PC-9 (cell line): ENCODE data around the gene SMOC2.

Experiments used
- CTCF ChIP-seq: fragments of 200-600 bp; sonication (generic); conservative IDR thresholded peaks from 2 replicates; pipeline ENCODE4 v1.6.1; 2017; ENCODE audit warnings: mixed run types, antibody characterized with exemption, mild to moderate bottlenecking, moderate library complexity
- EZH2 ChIP-seq: fragments of 200-600 bp; sonication (generic); IDR thresholded peaks from 2 replicates; pipeline ENCODE4 v1.8.0; 2017; ENCODE audit warnings: antibody characterized with exemption, low read depth

- TF ChIP-seq EZH2 (no peak), CTCF (no peak)
Measured at GRCh38 chr6:168554898-168555617, 114.1 kb downstream of the SMOC2 start.
